GM18520 (cell line): ENCODE data around the gene VASP.

ENCODE experiments used
- ATAC-seq: cut with Tn5 transposase; IDR thresholded peaks from one replicate; pipeline ENCODE4 v1.9.1; 2021; ENCODE audit not compliant: unreplicated experiment

The VASP gene

GRCh38 chr19:45514376-45515051, 7.2 kb downstream of the VASP start:
- no peak for ATAC-seq

GRCh38 chr19:45515081-45515624, 7.9 kb downstream of the VASP start:
- no peak for ATAC-seq

- ATAC-seq, result no peak
These were observed 8.6 kb downstream of the VASP start for GRCh38 chr19:45515807-45516401.

- ATAC-seq, result no peak
These were observed 10.0 kb downstream of the VASP start for GRCh38 chr19:45517238-45517637.

- no peak for ATAC-seq
These were observed 10.6 kb downstream of the VASP start for GRCh38 chr19:45517641-45518468.

GRCh38 chr19:45518469-45518826, 11.2 kb downstream of the VASP start:
- no peak for ATAC-seq

GRCh38 chr19:45522010-45522941, 15.0 kb downstream of the VASP start:
- ATAC-seq, result no peak

- peak; percentile 48 for ATAC-seq
These were observed 16.5 kb downstream of the VASP start for GRCh38 chr19:45523642-45524256.

GRCh38 chr19:45524575-45525129, 17.4 kb downstream of the VASP start:
- ATAC-seq, result no peak

GRCh38 chr19:45526143-45526542, 18.9 kb downstream of the VASP start:
- ATAC-seq, result no peak

GRCh38 chr19:45526971-45527370, 19.7 kb downstream of the VASP start:
- ATAC-seq, result no peak

GRCh38 chr19:45527731-45528130, 20.5 kb downstream of the VASP start:
- no peak for ATAC-seq

- no peak for ATAC-seq
These were observed 21.0 kb downstream of the VASP start for GRCh38 chr19:45528149-45528743.

GRCh38 chr19:45528744-45529419, 21.6 kb downstream of the VASP start:
- no peak for ATAC-seq

- no peak for ATAC-seq
These were observed 22.1 kb downstream of the VASP start for GRCh38 chr19:45529420-45529785.

- no peak for ATAC-seq
These were observed 24.1 kb downstream of the VASP start for GRCh38 chr19:45531349-45531748.

- ATAC-seq, result no peak
These were observed 32.2 kb downstream of the VASP start for GRCh38 chr19:45539459-45539858.

GRCh38 chr19:45542234-45542668, 35.0 kb downstream of the VASP start:
- no peak for ATAC-seq

- ATAC-seq, result no peak
These were observed 40.0 kb downstream of the VASP start for GRCh38 chr19:45547211-45547770.
